Lower leg skin (tissue), 3 donors: Measurements from ENCODE around the gene PET100.

Experiments
- POLR2A ChIP-seq, 2 donors: fragments of 450-650 bp; IDR thresholded peaks; one replicate each; pipeline ENCODE4 v1.6.1; 2016 to 2017; ENCODE audit warnings: antibody characterized with exemption in 2 of 2, mild to moderate bottlenecking in 1 of 2, moderate library complexity in 1 of 2
- TF ChIP-seq, protein P1 (sequence below), 3 donors: fragments of 450-650 bp; IDR thresholded peaks; one replicate each; pipeline ENCODE4 v1.5.1; 2016; ENCODE audit warnings: antibody characterized with exemption in 3 of 3, mild to moderate bottlenecking in 3 of 3, moderate library complexity in 2 of 3

DNA sequence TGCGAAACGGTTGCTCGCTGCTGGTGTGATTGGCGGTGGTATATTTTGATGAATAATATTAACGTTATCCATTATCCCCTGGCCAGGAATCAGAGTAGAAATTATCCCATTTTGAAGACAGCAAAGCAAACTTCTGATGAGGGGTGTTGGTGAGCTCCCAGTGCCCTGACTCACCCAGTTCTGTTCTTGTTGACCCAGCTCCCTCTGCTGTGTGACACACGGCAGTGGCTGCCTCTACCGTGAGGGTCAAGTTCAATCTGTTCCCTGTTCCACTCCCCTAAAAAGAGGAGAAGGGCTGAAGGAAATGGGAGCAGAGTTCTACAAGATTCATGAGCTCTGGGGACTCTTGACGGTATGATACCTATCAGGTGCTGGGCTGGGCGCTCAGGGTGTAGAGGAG lies 31.9 kb upstream of the PET100 start:
- TF ChIP-seq, protein P1, sequence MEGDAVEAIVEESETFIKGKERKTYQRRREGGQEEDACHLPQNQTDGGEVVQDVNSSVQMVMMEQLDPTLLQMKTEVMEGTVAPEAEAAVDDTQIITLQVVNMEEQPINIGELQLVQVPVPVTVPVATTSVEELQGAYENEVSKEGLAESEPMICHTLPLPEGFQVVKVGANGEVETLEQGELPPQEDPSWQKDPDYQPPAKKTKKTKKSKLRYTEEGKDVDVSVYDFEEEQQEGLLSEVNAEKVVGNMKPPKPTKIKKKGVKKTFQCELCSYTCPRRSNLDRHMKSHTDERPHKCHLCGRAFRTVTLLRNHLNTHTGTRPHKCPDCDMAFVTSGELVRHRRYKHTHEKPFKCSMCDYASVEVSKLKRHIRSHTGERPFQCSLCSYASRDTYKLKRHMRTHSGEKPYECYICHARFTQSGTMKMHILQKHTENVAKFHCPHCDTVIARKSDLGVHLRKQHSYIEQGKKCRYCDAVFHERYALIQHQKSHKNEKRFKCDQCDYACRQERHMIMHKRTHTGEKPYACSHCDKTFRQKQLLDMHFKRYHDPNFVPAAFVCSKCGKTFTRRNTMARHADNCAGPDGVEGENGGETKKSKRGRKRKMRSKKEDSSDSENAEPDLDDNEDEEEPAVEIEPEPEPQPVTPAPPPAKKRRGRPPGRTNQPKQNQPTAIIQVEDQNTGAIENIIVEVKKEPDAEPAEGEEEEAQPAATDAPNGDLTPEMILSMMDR (IDR thresholded peaks at IDR 0.05), result no peak
- no peak for TF ChIP-seq POLR2A (IDR thresholded peaks at IDR 0.05)
